HEK293 (cell line): ENCODE data around the gene GIGYF1.
A peak's percentile ranks its signal among the peaks of the same experiment; 100 is the strongest.

Experiments
- EGR2 ChIP-seq: fragments of 450-650 bp; formaldehyde crosslinking; IDR thresholded peaks from 2 replicates; pipeline ENCODE4 v1.5.1; 2016; ENCODE audit warnings: low read depth, missing biosample characterization, missing genetic modification characterization
- SCRT2 ChIP-seq: fragments of 450-650 bp; formaldehyde crosslinking; IDR thresholded peaks from 2 replicates; pipeline ENCODE4 v1.5.1; 2016; ENCODE audit warnings: missing biosample characterization, missing genetic modification characterization
- SP2 ChIP-seq: fragments of 450-650 bp; formaldehyde crosslinking; IDR thresholded peaks from 2 replicates; pipeline ENCODE4 v1.5.1; 2016; ENCODE audit warnings: missing biosample characterization, missing genetic modification characterization
- SP3 ChIP-seq: fragments of 450-650 bp; formaldehyde crosslinking; IDR thresholded peaks from 2 replicates; pipeline ENCODE4 v1.5.1; 2016; ENCODE audit warnings: missing biosample characterization, missing genetic modification characterization
- TCF7L2 ChIP-seq: IDR thresholded peaks from 2 replicates; pipeline ENCODE4 v1.6.1; 2011; ENCODE audit warnings: low read depth, mild to moderate bottlenecking, inconsistent platforms, low read length, moderate library complexity, borderline replicate concordance
- WT1 ChIP-seq: fragments of 450-650 bp; formaldehyde crosslinking; IDR thresholded peaks from 2 replicates; pipeline ENCODE4 v1.5.1; 2016; ENCODE audit warnings: missing biosample characterization, missing genetic modification characterization
- ZBTB1 ChIP-seq: fragments of 450-650 bp; formaldehyde crosslinking; IDR thresholded peaks from 2 replicates; pipeline ENCODE4 v1.5.1; 2016; ENCODE audit warnings: missing biosample characterization, missing genetic modification characterization
- ZBTB20 ChIP-seq: fragments of 450-650 bp; formaldehyde crosslinking; IDR thresholded peaks from 2 replicates; pipeline ENCODE4 v1.5.1; 2016; ENCODE audit warnings: missing biosample characterization, missing genetic modification characterization
- ZFHX2 ChIP-seq: fragments of 450-650 bp; formaldehyde crosslinking; conservative IDR thresholded peaks from 2 replicates; pipeline ENCODE4 v1.5.1; 2016; ENCODE audit warnings: missing biosample characterization, missing genetic modification characterization
- ZNF114 ChIP-seq: fragments of 450-650 bp; formaldehyde crosslinking; IDR thresholded peaks from 2 replicates; pipeline ENCODE4 v1.5.0; 2017; ENCODE audit warnings: missing biosample characterization, missing genetic modification characterization
- ZNF19 ChIP-seq: fragments of 450-650 bp; formaldehyde crosslinking; IDR thresholded peaks from 2 replicates; pipeline ENCODE4; 2016; ENCODE audit warnings: missing biosample characterization, missing genetic modification characterization, low read depth
- ZNF221 ChIP-seq: fragments of 450-650 bp; formaldehyde crosslinking; IDR thresholded peaks from 2 replicates; pipeline ENCODE4 v1.5.1; 2017; ENCODE audit warnings: missing biosample characterization, missing genetic modification characterization, borderline replicate concordance
- ZNF23 ChIP-seq: fragments of 450-650 bp; formaldehyde crosslinking; IDR thresholded peaks from 2 replicates; pipeline ENCODE4 v1.5.1; 2016; ENCODE audit warnings: missing biosample characterization, missing genetic modification characterization, borderline replicate concordance
- ZNF239 ChIP-seq: fragments of 450-650 bp; formaldehyde crosslinking; IDR thresholded peaks from 2 replicates; pipeline ENCODE4 v1.5.1; 2016; ENCODE audit warnings: missing biosample characterization, missing genetic modification characterization
- ZNF24 ChIP-seq: fragments of 450-650 bp; formaldehyde crosslinking; IDR thresholded peaks from 2 replicates; pipeline ENCODE4 v1.5.1; 2016; ENCODE audit warnings: missing biosample characterization, missing genetic modification characterization
- ZNF248 ChIP-seq: fragments of 450-650 bp; formaldehyde crosslinking; IDR thresholded peaks from 2 replicates; pipeline ENCODE4 v1.5.1; 2017; ENCODE audit warnings: missing biosample characterization, missing genetic modification characterization
- ZNF266 ChIP-seq: fragments of 450-650 bp; formaldehyde crosslinking; IDR thresholded peaks from 2 replicates; pipeline ENCODE4 v1.5.1; 2016; ENCODE audit warnings: missing biosample characterization, missing genetic modification characterization, low read depth
- ZNF37A ChIP-seq: fragments of 450-650 bp; IDR thresholded peaks from 2 replicates; pipeline ENCODE4 v1.5.1; 2018; ENCODE audit warnings: missing biosample characterization, missing genetic modification characterization
- ZNF658 ChIP-seq: fragments of 450-650 bp; formaldehyde crosslinking; IDR thresholded peaks from 2 replicates; pipeline ENCODE4; 2016; ENCODE audit warnings: missing biosample characterization, missing genetic modification characterization
- ZNF677 ChIP-seq: fragments of 450-650 bp; IDR thresholded peaks from 2 replicates; pipeline ENCODE4 v1.5.0; 2018; ENCODE audit warnings: missing biosample characterization, mild to moderate bottlenecking, missing genetic modification characterization, moderate library complexity
- TF ChIP-seq, protein P1 (sequence below): fragments of 450-650 bp; formaldehyde crosslinking; IDR thresholded peaks from 2 replicates; pipeline ENCODE4 v1.5.1; 2016; ENCODE audit warnings: missing biosample characterization, missing genetic modification characterization
- TF ChIP-seq, protein P2 (sequence below): fragments of 450-650 bp; formaldehyde crosslinking; IDR thresholded peaks from 2 replicates; pipeline ENCODE4 v1.5.1; 2016; ENCODE audit warnings: missing biosample characterization, missing genetic modification characterization
- TF ChIP-seq, protein P3 (sequence below): sonication (generic); formaldehyde crosslinking; IDR thresholded peaks from 2 replicates; pipeline ENCODE4 v1.8.1; 2022; ENCODE audit warnings: mild to moderate bottlenecking, moderate library complexity, missing genetic modification reagents
- TF ChIP-seq, protein P4 (sequence below): fragments of 450-650 bp; formaldehyde crosslinking; IDR thresholded peaks from 2 replicates; pipeline ENCODE4 v1.5.1; 2017; ENCODE audit warnings: missing biosample characterization, mild to moderate bottlenecking, missing genetic modification characterization, moderate library complexity
- TF ChIP-seq, protein P5 (sequence below): fragments of 450-650 bp; formaldehyde crosslinking; IDR thresholded peaks from 2 replicates; pipeline ENCODE4 v1.5.1; 2016; ENCODE audit warnings: missing biosample characterization, missing genetic modification characterization
- TF ChIP-seq, protein P6 (sequence below): fragments of 450-650 bp; formaldehyde crosslinking; IDR thresholded peaks from 2 replicates; pipeline ENCODE4 v1.5.1; 2016; ENCODE audit warnings: missing biosample characterization, missing genetic modification characterization
- TF ChIP-seq, protein P7 (sequence below): fragments of 450-650 bp; formaldehyde crosslinking; IDR thresholded peaks from 2 replicates; pipeline ENCODE4 v1.5.1; 2016; ENCODE audit warnings: missing biosample characterization, missing genetic modification characterization

Gene GIGYF1

DNA sequence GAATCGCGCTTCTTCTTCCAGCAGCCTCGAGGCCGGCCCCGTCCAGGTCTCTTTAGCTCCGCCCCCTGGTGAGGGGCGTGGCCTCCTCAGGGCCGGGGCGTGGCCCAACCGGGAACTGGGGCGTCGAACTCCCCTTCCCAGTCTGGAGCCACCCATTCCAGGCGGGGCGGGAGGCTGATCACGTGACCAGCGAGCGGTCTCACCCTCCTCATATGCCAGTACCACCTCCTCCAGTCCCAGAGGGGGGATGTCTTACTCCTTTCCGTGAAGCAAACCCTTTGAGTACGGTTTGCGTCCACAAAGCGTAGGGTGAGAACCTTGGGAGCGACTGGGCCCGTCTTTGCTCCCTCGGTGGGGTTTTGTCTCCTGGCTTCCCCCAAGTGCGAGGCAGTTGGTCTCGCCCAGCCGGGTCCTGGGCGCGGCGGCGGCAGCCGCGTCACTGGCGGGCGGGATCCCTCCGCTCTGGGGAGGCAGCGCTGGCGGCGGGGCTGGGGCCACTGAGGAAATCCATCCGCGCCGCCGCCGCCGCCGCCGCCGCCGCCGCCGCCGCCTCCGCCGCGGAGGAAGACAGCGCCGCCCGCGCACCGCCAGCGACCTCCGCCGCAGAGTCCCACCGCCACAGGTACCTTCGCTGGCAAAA lies 20.6 kb downstream of the GIGYF1 start, which contains the start of gene GNB2 (continued):
- TF ChIP-seq, protein P1, sequence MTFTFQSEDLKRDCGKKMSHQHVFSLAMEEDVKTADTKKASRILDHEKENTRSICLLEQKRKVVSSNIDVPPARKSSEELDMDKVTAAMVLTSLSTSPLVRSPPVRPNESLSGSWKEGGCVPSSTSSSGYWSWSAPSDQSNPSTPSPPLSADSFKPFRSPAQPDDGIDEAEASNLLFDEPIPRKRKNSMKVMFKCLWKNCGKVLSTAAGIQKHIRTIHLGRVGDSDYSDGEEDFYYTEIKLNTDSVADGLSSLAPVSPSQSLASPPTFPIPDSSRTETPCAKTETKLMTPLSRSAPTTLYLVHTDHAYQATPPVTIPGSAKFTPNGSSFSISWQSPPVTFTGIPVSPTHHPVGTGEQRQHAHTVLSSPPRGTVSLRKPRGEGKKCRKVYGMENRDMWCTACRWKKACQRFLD, result no peak
- peak; percentile 92 for TF ChIP-seq SP2 (tag by site-specific recombination)
- TF ChIP-seq ZNF23 (tag by site-specific recombination), result no peak
- no peak for TF ChIP-seq ZNF248 (tag by site-specific recombination)
- no peak for TF ChIP-seq EGR2 (tag by site-specific recombination)
- no peak; the same call in 1 of the 2 replicates for TF ChIP-seq ZNF37A (tag by site-specific recombination)
- no peak for TF ChIP-seq ZNF19 (tag by site-specific recombination)
- TF ChIP-seq ZNF677 (tag by site-specific recombination), result 0 out of 2 replicates have a peak, but pooled peaks have one; percentile 63
- peak; percentile 62; the same call in 1 of the 2 replicates for TF ChIP-seq ZNF239 (tag by site-specific recombination)
- TF ChIP-seq, protein P2, sequence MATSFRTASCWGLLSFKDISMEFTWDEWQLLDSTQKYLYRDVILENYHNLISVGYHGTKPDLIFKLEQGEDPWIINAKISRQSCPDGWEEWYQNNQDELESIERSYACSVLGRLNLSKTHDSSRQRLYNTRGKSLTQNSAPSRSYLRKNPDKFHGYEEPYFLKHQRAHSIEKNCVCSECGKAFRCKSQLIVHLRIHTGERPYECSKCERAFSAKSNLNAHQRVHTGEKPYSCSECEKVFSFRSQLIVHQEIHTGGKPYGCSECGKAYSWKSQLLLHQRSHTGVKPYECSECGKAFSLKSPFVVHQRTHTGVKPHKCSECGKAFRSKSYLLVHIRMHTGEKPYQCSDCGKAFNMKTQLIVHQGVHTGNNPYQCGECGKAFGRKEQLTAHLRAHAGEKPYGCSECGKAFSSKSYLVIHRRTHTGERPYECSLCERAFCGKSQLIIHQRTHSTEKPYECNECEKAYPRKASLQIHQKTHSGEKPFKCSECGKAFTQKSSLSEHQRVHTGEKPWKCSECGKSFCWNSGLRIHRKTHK, result no peak
- TF ChIP-seq ZNF114 (tag by site-specific recombination), result no peak
- TF ChIP-seq ZNF266 (tag by site-specific recombination), result no peak; the same call in 1 of the 2 replicates
- TF ChIP-seq SCRT2 (tag by site-specific recombination), result peak; percentile 39; the same call in 1 of the 2 replicates
- TF ChIP-seq, protein P3, sequence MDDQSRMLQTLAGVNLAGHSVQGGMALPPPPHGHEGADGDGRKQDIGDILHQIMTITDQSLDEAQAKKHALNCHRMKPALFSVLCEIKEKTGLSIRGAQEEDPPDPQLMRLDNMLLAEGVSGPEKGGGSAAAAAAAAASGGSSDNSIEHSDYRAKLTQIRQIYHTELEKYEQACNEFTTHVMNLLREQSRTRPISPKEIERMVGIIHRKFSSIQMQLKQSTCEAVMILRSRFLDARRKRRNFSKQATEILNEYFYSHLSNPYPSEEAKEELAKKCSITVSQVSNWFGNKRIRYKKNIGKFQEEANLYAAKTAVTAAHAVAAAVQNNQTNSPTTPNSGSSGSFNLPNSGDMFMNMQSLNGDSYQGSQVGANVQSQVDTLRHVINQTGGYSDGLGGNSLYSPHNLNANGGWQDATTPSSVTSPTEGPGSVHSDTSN (CRISPR knock-in tag), result no peak; the same call in 1 of the 2 replicates
- peak; percentile 96 for TF ChIP-seq ZNF24 (tag by site-specific recombination)
- TF ChIP-seq WT1 (tag by site-specific recombination), result peak; percentile 83
- TF ChIP-seq, protein P4, sequence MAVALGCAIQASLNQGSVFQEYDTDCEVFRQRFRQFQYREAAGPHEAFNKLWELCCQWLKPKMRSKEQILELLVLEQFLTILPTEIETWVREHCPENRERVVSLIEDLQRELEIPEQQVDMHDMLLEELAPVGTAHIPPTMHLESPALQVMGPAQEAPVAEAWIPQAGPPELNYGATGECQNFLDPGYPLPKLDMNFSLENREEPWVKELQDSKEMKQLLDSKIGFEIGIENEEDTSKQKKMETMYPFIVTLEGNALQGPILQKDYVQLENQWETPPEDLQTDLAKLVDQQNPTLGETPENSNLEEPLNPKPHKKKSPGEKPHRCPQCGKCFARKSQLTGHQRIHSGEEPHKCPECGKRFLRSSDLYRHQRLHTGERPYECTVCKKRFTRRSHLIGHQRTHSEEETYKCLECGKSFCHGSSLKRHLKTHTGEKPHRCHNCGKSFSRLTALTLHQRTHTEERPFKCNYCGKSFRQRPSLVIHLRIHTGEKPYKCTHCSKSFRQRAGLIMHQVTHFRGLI, result peak; percentile 74
- TF ChIP-seq ZNF221 (tag by site-specific recombination), result peak; percentile 55; the same call in 1 of the 2 replicates
- peak; percentile 98 for TF ChIP-seq SP3 (tag by site-specific recombination)
- TF ChIP-seq ZBTB20, result peak; percentile 60; the same call in 1 of the 2 replicates
- TF ChIP-seq TCF7L2, result no peak
- TF ChIP-seq ZFHX2 (tag by site-specific recombination), result peak; percentile 33; the same call in 1 of the 2 replicates
- peak; percentile 69; the same call in 1 of the 2 replicates for TF ChIP-seq ZBTB1 (tag by site-specific recombination)
- TF ChIP-seq, protein P5, sequence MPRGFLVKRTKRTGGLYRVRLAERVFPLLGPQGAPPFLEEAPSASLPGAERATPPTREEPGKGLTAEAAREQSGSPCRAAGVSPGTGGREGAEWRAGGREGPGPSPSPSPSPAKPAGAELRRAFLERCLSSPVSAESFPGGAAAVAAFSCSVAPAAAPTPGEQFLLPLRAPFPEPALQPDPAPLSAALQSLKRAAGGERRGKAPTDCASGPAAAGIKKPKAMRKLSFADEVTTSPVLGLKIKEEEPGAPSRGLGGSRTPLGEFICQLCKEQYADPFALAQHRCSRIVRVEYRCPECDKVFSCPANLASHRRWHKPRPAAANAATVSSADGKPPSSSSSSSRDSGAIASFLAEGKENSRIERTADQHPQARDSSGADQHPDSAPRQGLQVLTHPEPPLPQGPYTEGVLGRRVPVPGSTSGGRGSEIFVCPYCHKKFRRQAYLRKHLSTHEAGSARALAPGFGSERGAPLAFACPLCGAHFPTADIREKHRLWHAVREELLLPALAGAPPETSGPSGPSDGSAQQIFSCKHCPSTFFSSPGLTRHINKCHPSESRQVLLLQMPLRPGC (tag by site-specific recombination), result peak; percentile 68
- TF ChIP-seq, protein P6, sequence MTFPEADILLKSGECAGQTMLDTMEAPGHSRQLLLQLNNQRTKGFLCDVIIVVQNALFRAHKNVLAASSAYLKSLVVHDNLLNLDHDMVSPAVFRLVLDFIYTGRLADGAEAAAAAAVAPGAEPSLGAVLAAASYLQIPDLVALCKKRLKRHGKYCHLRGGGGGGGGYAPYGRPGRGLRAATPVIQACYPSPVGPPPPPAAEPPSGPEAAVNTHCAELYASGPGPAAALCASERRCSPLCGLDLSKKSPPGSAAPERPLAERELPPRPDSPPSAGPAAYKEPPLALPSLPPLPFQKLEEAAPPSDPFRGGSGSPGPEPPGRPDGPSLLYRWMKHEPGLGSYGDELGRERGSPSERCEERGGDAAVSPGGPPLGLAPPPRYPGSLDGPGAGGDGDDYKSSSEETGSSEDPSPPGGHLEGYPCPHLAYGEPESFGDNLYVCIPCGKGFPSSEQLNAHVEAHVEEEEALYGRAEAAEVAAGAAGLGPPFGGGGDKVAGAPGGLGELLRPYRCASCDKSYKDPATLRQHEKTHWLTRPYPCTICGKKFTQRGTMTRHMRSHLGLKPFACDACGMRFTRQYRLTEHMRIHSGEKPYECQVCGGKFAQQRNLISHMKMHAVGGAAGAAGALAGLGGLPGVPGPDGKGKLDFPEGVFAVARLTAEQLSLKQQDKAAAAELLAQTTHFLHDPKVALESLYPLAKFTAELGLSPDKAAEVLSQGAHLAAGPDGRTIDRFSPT (tag by site-specific recombination), result peak; percentile 95
- TF ChIP-seq, protein P7, sequence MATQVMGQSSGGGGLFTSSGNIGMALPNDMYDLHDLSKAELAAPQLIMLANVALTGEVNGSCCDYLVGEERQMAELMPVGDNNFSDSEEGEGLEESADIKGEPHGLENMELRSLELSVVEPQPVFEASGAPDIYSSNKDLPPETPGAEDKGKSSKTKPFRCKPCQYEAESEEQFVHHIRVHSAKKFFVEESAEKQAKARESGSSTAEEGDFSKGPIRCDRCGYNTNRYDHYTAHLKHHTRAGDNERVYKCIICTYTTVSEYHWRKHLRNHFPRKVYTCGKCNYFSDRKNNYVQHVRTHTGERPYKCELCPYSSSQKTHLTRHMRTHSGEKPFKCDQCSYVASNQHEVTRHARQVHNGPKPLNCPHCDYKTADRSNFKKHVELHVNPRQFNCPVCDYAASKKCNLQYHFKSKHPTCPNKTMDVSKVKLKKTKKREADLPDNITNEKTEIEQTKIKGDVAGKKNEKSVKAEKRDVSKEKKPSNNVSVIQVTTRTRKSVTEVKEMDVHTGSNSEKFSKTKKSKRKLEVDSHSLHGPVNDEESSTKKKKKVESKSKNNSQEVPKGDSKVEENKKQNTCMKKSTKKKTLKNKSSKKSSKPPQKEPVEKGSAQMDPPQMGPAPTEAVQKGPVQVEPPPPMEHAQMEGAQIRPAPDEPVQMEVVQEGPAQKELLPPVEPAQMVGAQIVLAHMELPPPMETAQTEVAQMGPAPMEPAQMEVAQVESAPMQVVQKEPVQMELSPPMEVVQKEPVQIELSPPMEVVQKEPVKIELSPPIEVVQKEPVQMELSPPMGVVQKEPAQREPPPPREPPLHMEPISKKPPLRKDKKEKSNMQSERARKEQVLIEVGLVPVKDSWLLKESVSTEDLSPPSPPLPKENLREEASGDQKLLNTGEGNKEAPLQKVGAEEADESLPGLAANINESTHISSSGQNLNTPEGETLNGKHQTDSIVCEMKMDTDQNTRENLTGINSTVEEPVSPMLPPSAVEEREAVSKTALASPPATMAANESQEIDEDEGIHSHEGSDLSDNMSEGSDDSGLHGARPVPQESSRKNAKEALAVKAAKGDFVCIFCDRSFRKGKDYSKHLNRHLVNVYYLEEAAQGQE (tag by site-specific recombination), result peak; percentile 56
- no peak for TF ChIP-seq ZNF658
